NCI-H187 (cell line): Measurements from ENCODE around the gene CISD2.
"Not testable (repeated sequence)": the region's sequence is repeated elsewhere in the genome, so short reads cannot be mapped to it uniquely, and the experiment has no call there.

Experiments used
- DNase-seq, 2 experiments: peaks; one replicate each; lab custom pipeline; 2025; lab: John Stamatoyannopoulos, UW

The CISD2 gene

DNA sequence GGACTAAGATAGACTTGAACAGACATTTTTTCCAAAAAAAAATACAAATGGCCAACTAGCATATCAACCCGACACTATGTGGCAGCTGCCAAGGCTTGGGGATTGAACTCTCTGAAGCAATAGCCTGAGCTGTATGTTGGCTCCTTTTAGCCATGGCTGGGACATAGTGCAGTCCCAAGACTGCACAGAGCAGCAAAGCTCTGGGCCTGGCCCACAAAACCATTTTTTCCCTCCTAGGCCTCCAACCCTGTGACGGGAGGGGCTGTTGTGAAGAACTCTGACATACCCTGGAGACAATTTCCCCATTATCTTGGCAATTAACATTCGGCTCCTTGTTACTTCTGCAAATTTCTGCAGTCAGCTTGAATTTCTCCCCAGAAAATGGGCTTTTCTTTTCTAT is 50.1 kb downstream of the CISD2 start:
- no peak for DNase-seq

DNA sequence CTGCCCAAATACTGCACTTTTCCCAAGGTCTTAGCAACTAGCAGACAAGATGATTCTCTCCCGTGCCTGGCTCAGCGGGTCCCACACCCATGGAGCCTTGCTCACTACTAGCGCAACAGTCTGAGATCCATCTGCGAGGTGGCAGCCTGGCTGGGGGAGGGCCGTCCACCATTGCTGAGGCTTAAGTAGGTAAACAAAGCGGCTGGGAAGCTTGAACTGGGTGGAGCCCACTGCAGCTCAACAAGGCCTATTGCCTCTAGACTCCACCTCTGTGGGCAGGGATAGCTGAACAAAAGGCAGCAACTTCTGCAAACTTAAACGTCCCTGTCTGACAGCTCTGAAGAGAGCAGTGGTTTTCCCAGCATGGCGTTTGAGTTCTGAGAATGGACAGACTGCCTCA is 50.9 kb downstream of the CISD2 start:
- not testable (repeated sequence) for DNase-seq

DNA sequence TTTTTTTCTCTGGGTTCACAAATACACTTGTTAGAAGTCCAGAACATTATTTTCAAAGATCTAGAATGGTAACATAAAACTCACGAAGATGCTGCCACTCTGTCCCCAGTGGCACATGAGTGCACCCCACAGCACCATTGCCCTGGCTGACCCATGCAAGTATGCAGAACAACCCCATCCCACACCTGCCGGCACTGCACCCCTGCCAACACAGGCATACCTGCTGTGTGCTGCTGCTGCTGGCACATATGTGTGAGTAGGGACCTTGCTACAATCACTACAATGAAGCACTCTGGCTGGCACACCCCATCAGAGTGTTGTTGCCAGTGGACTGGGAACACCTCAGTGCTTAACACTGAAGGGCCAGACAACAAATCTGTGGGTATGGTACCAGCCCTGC is 66.9 kb downstream of the CISD2 start:
- DNase-seq: no peak

DNA sequence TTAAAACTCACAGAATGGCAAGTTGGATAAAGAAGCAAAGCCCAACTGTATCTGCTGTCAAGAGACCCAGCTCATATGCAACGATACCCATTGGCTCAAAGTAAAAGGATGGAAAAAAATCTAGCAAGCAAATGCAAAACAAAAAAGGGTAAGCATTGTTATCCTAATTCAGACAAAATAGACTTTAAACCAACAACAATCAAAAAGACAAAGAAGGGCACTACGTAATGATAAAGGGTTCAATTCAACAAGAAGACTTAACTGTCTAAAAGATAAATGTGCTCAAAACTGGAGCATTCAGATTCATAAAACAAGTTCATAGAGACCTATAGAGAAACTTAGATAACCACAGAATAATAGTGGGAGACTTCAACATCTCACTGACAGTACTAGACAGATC is 69.3 kb downstream of the CISD2 start:
- DNase-seq: not testable (repeated sequence)
